ENCODE data around the gene CFAP92. TPM values are rescaled to one million over a fixed set of nuclear protein-coding genes. Genes with fewer than 3 reads are reported as not detected.

The CFAP92 gene
- total RNA-seq = 1 to 10 TPM in 2 of 4 donors, not detected in 2; 1.1 to 2.2 TPM

GRCh38 chr3:128993461-128994172 is at the start of gene CFAP92:
TSS of gene CFAP92 (minus strand) at chr3:128994076. CDS start at chr3:128993304, 772 bp downstream.
- DNase-seq (ENCODE audit: low spot score) = peak; percentile 75
- ATAC-seq (ENCODE audit: low FRiP score) = peak; percentile 92
- TF ChIP-seq CTCF (IDR thresholded peaks at IDR 0.05) = no peak

GRCh38 chr3:129040579-129041300 is 46.9 kb upstream of the CFAP92 start:
- no peak for TF ChIP-seq CTCF (IDR thresholded peaks at IDR 0.05)
- DNase-seq (ENCODE audit: low spot score) (no peak), ATAC-seq (ENCODE audit: low FRiP score) (no peak)

- TF ChIP-seq CTCF (IDR thresholded peaks at IDR 0.05) = no peak
- ATAC-seq (ENCODE audit: low FRiP score) (no peak), DNase-seq (ENCODE audit: low spot score) (no peak)
These were observed 46.1 kb upstream of the CFAP92 start for GRCh38 chr3:129040039-129040336.

- TF ChIP-seq CTCF (IDR thresholded peaks at IDR 0.05) = no peak
- ATAC-seq (ENCODE audit: low FRiP score) (no peak), DNase-seq (ENCODE audit: low spot score) (no peak)
These were observed 45.6 kb upstream of the CFAP92 start for GRCh38 chr3:129039271-129040038.

GRCh38 chr3:129038121-129038855 is 44.4 kb upstream of the CFAP92 start:
- TF ChIP-seq CTCF (IDR thresholded peaks at IDR 0.05) = no peak
- no peak for ATAC-seq (ENCODE audit: low FRiP score)
- DNase-seq (ENCODE audit: low spot score) = no peak

GRCh38 chr3:129037093-129037419 is 43.2 kb upstream of the CFAP92 start:
- no peak for ATAC-seq (ENCODE audit: low FRiP score)

More at GRCh38 chr3:129037093-129037419, 43.2 kb upstream of the CFAP92 start:
- DNase-seq (ENCODE audit: low spot score) = no peak
- TF ChIP-seq CTCF (IDR thresholded peaks at IDR 0.05) = no peak
